ENCODE measurements around the gene PDE4A. TPM values are rescaled to one million over a fixed set of nuclear protein-coding genes. Genes with fewer than 3 reads are reported as not detected.
A peak's percentile ranks its signal among the peaks of the same experiment; 100 is the strongest.

Gene PDE4A
- total RNA-seq, 2 experiments from 2014 or later, result 3.9 to 4.3 TPM

DNA sequence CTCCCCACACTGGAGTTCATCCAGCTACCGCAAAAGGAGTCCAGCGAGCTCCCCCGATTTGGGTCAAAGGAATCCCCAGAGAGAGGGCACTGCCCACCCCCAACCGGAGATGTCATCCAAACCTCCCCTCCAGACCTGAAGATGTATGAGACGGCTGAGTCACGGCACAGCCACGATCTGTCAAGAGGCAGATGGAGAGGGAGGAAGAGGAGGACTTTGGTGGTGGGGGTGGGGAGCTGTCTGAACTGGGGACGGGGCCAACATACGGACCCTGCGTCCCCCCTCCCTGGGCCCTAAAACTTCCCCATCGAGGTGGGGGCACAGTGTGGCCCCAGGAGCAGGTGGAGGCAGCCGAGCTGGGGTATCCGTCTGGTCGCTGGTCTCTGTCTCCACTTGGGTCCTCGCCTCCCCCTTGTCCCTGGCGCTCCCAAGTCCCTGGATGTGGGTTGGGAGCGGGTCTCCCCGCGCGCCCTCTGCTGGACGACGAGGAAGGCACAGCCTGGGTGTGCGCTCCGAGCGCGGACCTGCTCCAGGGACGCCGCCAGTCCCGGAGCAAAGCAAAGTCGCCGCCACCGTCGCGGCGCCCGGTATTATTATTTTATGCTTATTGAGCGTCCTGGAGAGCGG lies 3.8 kb downstream of the PDE4A start:
- no peaks in the 10 kb centered on the region for H3K36me3 Mint-ChIP-seq (ENCODE audit: low read depth)
- H3K9me3 Mint-ChIP-seq (ENCODE audit: low read depth), result no peaks in the 10 kb centered on the region
- ChIA-PET CTCF (interaction anchor here (0.7 to 6.3 kb wide), 11 partner anchors 11 to 164 kb away, joined by 3 to 43 read pairs (median 4); partner anchors contain the start of gene CDC37), POLR2A (interaction anchor here (0.6 kb wide), 1 partner anchor 143 kb away, joined by 4 read pairs; no protein-coding TSS in a partner anchor)
- peaks cover 72% of the 10 kb centered on the region for H3K4me1 Mint-ChIP-seq
- ATAC-seq (peak; percentile 31), DNase-seq (peak; percentile 85)
- intact Hi-C loops (cut with DNase I, micrococcal nuclease), result loop anchor here (1.0 to 2.0 kb wide), 2 partner anchors 15 to 20 kb away; no protein-coding TSS in a partner anchor
- H3K4me3 Mint-ChIP-seq, result peak overlapping the region; percentile 47
- no peak overlapping the region for H3K27ac Mint-ChIP-seq
- H3K27me3 Mint-ChIP-seq, result peaks cover 53% of the 10 kb centered on the region

DNA sequence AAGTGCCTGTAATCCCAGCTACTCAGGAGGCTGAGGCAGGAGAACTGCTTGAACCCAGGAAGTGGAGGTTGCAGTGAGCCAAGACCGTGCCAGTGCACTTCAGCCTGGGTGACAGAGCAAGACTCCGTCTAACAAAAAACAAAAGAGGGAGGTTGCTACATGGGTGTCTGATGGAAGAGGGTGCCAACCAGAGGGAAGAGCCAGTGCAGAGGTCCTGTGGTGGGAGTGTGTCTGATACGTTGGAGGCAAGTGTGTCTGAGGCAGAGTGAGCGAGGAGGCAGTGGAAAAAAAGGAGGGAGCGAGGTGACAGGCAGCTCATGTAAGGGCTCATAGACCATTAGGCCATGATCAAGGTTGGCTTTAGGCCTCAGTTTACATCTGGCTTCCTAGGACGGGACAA lies 6.8 kb downstream of the PDE4A start:
- ChIA-PET POLR2A (no interaction called here), CTCF (interaction anchor here (0.6 to 6.3 kb wide), 8 partner anchors 9 to 317 kb away, joined by 3 to 43 read pairs (median 6); partner anchors contain the start of gene CDC37)
- ATAC-seq, result no peak
- H3K36me3 Mint-ChIP-seq (ENCODE audit: low read depth), result no peaks in the 10 kb centered on the region
- no peak for DNase-seq
- no peak overlapping the region for H3K4me3 Mint-ChIP-seq
- H3K4me1 Mint-ChIP-seq, result peaks cover 66% of the 10 kb centered on the region
- intact Hi-C loops (cut with DNase I, micrococcal nuclease), result no loop called here
- H3K27ac Mint-ChIP-seq, result peak overlapping the region; percentile 1
- no peaks in the 10 kb centered on the region for H3K9me3 Mint-ChIP-seq (ENCODE audit: low read depth)
- peaks cover 51% of the 10 kb centered on the region for H3K27me3 Mint-ChIP-seq

DNA sequence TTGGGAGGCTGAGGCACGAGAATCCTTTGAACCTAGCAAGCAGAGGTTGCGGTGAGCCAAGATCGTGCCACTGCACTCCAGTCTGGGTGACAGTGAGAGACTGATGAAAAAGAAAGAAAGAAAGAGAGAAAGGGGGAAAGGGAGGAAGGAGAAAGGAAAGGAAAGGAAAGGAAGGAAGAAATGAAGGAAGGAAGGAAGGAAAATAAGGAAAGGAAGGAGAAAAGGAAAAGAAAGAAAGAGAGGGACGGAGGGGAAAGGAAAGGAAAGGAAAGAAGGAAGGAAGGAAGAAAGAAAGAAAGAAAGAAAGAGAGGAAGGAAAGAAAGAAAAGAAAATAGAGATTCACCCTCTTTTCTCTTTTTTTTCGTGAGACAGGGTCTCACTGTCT lies 8.7 kb downstream of the PDE4A start:
- H3K4me3 Mint-ChIP-seq, result no peak overlapping the region
- CTCF ChIA-PET, result interaction anchor here (1.0 to 6.3 kb wide), 9 partner anchors 12 to 169 kb away, joined by 3 to 43 read pairs (median 6); partner anchors contain the start of gene CDC37

DNA sequence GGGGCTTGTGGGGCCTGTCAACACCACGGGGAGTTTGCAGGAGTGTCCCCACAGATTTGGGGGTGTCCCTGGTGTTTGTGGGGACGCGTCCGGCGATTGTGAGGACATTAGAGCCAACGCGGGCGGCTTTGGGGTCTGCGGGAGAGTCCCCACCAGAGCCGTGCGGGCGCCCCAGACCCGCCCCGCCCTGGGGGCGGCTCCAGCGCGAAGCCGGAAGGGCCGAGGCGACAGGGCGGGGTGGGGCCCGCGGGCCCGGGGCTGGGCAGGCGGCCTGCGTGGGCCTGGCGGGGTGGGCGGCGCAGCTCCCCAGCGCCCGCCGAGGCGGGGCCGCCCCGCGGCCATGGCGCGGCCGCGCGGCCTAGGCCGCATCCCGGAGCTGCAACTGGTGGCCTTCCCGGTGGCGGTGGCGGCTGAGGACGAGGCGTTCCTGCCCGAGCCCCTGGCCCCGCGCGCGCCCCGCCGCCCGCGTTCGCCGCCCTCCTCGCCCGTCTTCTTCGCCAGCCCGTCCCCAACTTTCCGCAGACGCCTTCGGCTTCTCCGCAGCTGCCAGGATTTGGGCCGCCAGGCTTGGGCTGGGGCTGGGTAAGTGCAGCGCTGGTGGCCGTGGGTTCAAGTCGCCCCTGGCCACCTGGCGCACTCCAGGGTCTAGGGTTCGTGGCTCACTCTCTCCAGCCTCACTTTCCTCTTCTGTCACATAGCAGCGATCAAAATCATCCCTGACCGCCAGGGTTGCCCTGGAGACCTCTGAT lies 10.3 kb downstream of the PDE4A start:
- intact Hi-C loops (cut with DNase I, micrococcal nuclease), result no loop called here
- H3K4me3 Mint-ChIP-seq, result peak overlapping the region; percentile 53
- H3K27me3 Mint-ChIP-seq, result peaks cover 42% of the 10 kb centered on the region
- peaks cover 46% of the 10 kb centered on the region for H3K4me1 Mint-ChIP-seq
- POLR2A ChIA-PET, result no interaction called here
- peak overlapping the region; percentile 20 for H3K27ac Mint-ChIP-seq
- H3K9me3 Mint-ChIP-seq (ENCODE audit: low read depth), result no peaks in the 10 kb centered on the region
- CTCF ChIA-PET, result interaction anchor here (0.6 to 4.0 kb wide), 6 partner anchors 10 to 160 kb away, joined by 3 to 42 read pairs (median 4); partner anchors contain the start of gene CDC37
- no peaks in the 10 kb centered on the region for H3K36me3 Mint-ChIP-seq (ENCODE audit: low read depth)
- ATAC-seq, result no peak
- no peak for DNase-seq

More for the DNA sequence above, 8.7 kb downstream of the PDE4A start:
- DNase-seq, result no peak
- Mint-ChIP-seq H3K36me3 (ENCODE audit: low read depth) (no peaks in the 10 kb centered on the region), H3K9me3 (ENCODE audit: low read depth) (no peaks in the 10 kb centered on the region), H3K4me1 (peaks cover 62% of the 10 kb centered on the region), H3K27me3 (peaks cover 40% of the 10 kb centered on the region), H3K27ac (no peak overlapping the region)
- no peak for ATAC-seq
- POLR2A ChIA-PET, result interaction anchor here (1.2 kb wide), 1 partner anchor 49 kb away, joined by 7 read pairs; no protein-coding TSS in a partner anchor
- intact Hi-C loops (cut with DNase I, micrococcal nuclease), result no loop called here

DNA sequence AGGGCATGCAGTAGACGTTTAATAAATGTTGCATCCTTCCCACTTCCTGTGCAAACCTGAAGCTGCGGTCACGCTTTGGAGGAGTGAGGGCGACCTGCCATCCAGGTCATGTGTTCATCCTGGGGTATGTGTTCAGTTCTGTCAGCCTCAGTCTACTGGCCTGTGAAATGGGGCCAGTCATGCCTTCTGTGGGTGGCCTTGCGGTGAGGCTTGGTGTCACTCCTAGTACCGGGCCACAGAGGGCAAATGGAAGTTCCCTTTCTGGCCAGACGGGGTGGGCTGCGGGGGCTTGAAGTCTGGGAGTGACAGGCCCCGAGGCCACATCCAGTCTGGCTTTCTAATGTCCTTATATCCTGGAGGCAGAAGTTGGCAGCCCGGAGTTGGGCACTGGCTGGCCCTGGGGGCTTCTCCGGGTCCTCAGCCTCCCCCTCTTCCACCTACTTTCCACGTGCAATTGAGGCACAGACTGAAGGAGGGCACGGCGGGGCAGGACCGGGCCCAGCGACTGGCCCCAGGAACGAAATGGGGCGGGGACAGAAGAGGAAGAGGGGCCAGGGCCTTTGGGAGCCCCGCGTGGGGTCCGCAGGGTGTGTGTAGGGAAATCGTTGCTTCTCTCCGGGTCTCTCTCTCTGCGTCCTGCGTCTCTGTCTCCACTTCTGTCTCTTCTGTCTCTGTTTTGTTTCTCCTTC lies 11.1 kb downstream of the PDE4A start:
- peaks cover 39% of the 10 kb centered on the region for H3K27me3 Mint-ChIP-seq
- intact Hi-C loops (cut with DNase I, micrococcal nuclease), result no loop called here
- H3K27ac Mint-ChIP-seq, result peak overlapping the region; percentile 55
- ATAC-seq (no peak), DNase-seq (peak; percentile 61)
- H3K4me1 Mint-ChIP-seq, result peaks cover 42% of the 10 kb centered on the region
- CTCF ChIA-PET, result interaction anchor here (0.8 to 0.9 kb wide), 2 partner anchors 47 to 75 kb away, joined by 3 read pairs; no protein-coding TSS in a partner anchor
- H3K9me3 Mint-ChIP-seq (ENCODE audit: low read depth), result no peaks in the 10 kb centered on the region
- no peaks in the 10 kb centered on the region for H3K36me3 Mint-ChIP-seq (ENCODE audit: low read depth)
- POLR2A ChIA-PET, result no interaction called here
- H3K4me3 Mint-ChIP-seq, result peak overlapping the region; percentile 53

DNA sequence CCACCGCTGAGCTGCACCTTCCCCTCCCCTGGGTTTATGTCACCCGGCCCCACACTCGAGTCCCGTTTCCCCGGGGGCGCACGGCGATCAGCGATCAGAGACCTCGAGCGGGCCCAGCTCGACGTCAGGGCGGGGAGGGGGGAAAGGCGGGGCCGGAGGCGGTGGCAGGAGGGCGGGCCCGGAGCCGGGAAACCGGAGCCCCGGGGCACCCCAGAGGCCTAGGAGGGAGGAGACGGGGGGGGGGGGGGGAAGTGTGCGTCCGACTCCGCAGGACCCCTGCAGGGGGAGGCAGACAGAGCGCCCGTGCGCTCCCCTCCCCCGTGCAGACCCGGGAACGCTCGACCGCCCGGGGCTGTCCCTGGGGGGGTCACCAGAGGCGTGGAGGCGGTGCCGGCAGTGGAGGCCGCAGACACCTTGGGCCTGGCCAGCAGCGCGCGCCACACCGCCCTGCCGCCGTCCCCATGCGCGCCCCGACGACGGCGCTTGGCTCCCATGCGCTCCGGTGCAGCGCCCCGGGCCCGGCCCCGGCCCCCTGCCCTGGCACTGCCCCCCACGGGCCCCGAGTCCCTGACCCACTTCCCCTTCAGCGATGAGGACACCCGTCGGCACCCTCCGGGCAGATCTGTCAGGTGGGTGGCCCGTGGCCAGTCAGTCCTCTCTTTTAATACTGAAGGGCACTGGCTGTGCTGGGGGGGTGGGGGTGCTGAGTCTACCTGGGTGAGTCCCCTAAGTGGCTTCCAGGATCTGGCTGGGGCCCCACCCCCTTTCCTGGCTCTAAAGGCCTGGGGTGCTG lies 11.8 kb downstream of the PDE4A start:
- peak; percentile 23 for ATAC-seq

DNA sequence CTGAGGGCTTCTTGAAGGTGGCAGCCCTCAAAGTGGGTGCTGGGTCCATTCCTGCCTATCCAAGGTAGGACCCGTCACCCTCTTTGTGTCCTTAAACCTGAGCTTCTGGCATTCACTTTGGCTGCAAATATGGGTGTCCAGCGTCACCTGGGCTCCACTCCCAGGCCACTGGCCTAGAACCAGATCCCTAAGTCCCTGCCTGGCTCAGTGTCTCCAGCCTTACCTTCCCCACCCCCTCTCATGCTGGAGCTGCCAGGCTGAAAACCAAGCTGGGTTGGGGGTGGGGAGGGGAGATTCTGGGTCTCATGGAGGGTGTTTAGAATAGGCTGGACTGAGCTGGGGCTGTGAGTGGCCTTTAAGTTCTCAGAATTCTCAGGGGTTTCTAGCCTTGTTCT lies 12.4 kb downstream of the PDE4A start:
- no peak overlapping the region for H3K27ac Mint-ChIP-seq
- CTCF ChIA-PET, result no interaction called here
- H3K9me3 Mint-ChIP-seq (ENCODE audit: low read depth), result no peaks in the 10 kb centered on the region
- ATAC-seq (no peak), DNase-seq (no peak)
- POLR2A ChIA-PET, result no interaction called here
- no peak overlapping the region for H3K4me3 Mint-ChIP-seq
- no peaks in the 10 kb centered on the region for H3K36me3 Mint-ChIP-seq (ENCODE audit: low read depth)
- H3K4me1 Mint-ChIP-seq, result peaks cover 33% of the 10 kb centered on the region
- peaks cover 35% of the 10 kb centered on the region for H3K27me3 Mint-ChIP-seq
- intact Hi-C loops (cut with DNase I, micrococcal nuclease), result no loop called here

More for the DNA sequence above, 11.8 kb downstream of the PDE4A start:
- intact Hi-C loops (cut with DNase I, micrococcal nuclease), result no loop called here
- POLR2A ChIA-PET, result no interaction called here
- CTCF ChIA-PET, result interaction anchor here (0.6 to 0.9 kb wide), 3 partner anchors 46 to 143 kb away, joined by 3 read pairs; partner anchors contain the start of gene ICAM5
- Mint-ChIP-seq H3K27ac (peak overlapping the region; percentile 55), H3K27me3 (peaks cover 38% of the 10 kb centered on the region), H3K36me3 (ENCODE audit: low read depth) (no peaks in the 10 kb centered on the region), H3K9me3 (ENCODE audit: low read depth) (no peaks in the 10 kb centered on the region), H3K4me1 (peaks cover 38% of the 10 kb centered on the region), H3K4me3 (peak overlapping the region; percentile 53)
- DNase-seq, result peak; percentile 72

DNA sequence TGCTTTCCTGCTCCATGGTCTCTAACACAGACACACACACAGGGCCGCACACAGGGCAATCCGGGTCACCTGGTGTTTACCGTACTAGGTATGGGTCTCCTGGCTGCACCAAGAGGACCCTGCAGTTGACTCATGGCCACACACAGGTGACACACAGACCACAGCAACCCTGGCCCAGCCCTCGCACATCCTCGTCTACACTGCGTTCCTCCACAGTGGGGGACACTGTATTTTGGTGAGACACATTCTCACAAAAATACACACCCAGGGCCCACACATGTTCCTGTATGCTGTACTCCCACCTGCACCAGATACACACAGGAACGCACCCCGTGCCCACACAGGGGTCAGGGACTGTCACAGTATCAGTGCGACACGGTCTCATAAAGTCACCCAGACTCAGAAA lies 12.8 kb downstream of the PDE4A start:
- Mint-ChIP-seq H3K27ac (no peak overlapping the region), H3K9me3 (ENCODE audit: low read depth) (no peaks in the 10 kb centered on the region), H3K4me1 (peaks cover 29% of the 10 kb centered on the region), H3K4me3 (no peak overlapping the region), H3K27me3 (peaks cover 34% of the 10 kb centered on the region), H3K36me3 (ENCODE audit: low read depth) (no peaks in the 10 kb centered on the region)
- ChIA-PET CTCF (interaction anchor here (4.7 kb wide), 1 partner anchor 28 kb away, joined by 31 read pairs; the partner anchor contains the start of gene CDC37), POLR2A (no interaction called here)
- ATAC-seq (no peak), DNase-seq (no peak)
- intact Hi-C loops (cut with DNase I, micrococcal nuclease), result no loop called here

DNA sequence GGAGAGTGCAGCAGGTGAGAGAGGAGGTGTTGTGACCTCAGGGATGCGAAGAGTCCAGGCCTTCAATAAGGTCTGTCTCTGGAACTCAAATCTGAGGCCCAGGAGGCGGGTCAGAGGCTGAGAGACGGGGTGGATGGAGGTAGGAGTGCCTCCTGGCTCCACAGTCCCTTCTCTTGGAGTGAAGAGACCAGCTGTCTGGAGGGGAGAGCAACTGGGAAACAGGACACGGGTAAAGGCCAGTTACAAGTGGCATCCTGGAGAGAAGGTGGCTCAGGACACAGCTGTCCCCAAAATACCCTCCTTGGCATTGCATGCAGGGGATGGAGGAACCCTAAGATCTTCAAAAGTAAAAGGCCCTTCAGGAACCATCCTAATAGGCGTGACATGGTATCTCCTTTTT lies 19.2 kb downstream of the PDE4A start:
- POLR2A ChIA-PET, result no interaction called here
- no peak overlapping the region for H3K4me3 Mint-ChIP-seq
- no peak overlapping the region for H3K27ac Mint-ChIP-seq
- H3K9me3 Mint-ChIP-seq (ENCODE audit: low read depth), result no peaks in the 10 kb centered on the region
- CTCF ChIA-PET, result interaction anchor here (1.0 kb wide), 1 partner anchor 16 kb away, joined by 4 read pairs; no protein-coding TSS in a partner anchor
- ATAC-seq, result no peak
- H3K36me3 Mint-ChIP-seq (ENCODE audit: low read depth), result no peaks in the 10 kb centered on the region
- no peaks in the 10 kb centered on the region for H3K4me1 Mint-ChIP-seq
- DNase-seq, result no peak
- intact Hi-C loops (cut with DNase I, micrococcal nuclease), result no loop called here
- H3K27me3 Mint-ChIP-seq, result peaks cover 3% of the 10 kb centered on the region

DNA sequence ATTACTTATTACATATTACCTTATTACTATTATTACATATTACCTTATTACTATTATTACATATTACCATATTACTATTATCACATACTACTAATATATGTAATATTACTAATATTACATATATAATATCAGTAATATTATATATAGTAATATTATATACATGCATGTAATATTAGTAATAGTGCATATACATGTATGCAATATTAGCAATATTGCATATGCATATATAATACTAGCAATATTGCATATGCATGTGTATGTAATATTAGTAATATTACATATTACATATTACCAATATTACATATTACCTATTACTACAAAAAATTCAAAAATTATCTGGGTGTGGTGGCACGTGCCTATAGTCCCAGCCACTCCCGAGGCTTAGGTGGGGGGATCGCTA lies 22.4 kb downstream of the PDE4A start:
- ATAC-seq (no peak), DNase-seq (no peak)
- H3K9me3 Mint-ChIP-seq (ENCODE audit: low read depth), result no peaks in the 10 kb centered on the region
- ChIA-PET POLR2A (no interaction called here), CTCF (interaction anchor here (0.5 kb wide), 1 partner anchor 340 kb away, joined by 3 read pairs; no protein-coding TSS in a partner anchor)
- intact Hi-C loops (cut with DNase I, micrococcal nuclease), result no loop called here
- H3K4me3 Mint-ChIP-seq, result no peak overlapping the region
- no peaks in the 10 kb centered on the region for H3K4me1 Mint-ChIP-seq
- no peak overlapping the region for H3K27ac Mint-ChIP-seq
- no peaks in the 10 kb centered on the region for H3K36me3 Mint-ChIP-seq (ENCODE audit: low read depth)
- no peaks in the 10 kb centered on the region for H3K27me3 Mint-ChIP-seq

DNA sequence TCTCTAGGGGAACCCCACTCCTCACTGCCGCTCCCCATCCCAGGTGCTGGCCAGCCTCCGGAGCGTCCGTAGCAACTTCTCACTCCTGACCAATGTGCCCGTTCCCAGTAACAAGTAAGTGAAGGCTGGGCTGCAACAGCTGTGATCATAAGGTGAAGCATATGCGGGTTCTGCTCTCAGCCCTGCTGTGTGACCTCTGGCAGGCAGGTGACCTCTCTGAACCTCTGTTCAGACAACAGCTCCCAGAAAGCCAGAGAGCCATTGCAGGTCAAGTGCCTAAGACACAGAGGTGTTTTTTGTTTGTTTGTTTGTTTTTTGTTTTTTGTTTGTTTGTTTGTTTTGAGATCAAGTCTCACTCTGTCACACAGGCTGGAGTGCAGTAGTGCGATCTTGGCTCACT lies 28.7 kb downstream of the PDE4A start:
- DNase-seq, result no peak
- intact Hi-C loops (cut with DNase I, micrococcal nuclease), result no loop called here
- Mint-ChIP-seq H3K4me3 (no peak overlapping the region), H3K9me3 (ENCODE audit: low read depth) (no peaks in the 10 kb centered on the region), H3K4me1 (no peaks in the 10 kb centered on the region), H3K27ac (no peak overlapping the region), H3K27me3 (peaks cover 5% of the 10 kb centered on the region), H3K36me3 (ENCODE audit: low read depth) (no peaks in the 10 kb centered on the region)
- no peak for ATAC-seq
- POLR2A ChIA-PET, result no interaction called here
- CTCF ChIA-PET, result no interaction called here

Data from activated CD4-positive, alpha-beta T cell treated with anti-CD3 and anti-CD28 coated beads for 36 hours (primary cell).